ENCODE measurements around the gene PROKR1. TPM values are rescaled to one million over a fixed set of nuclear protein-coding genes. Genes with fewer than 3 reads are reported as not detected.

The PROKR1 gene
- total RNA-seq, 2 donors from 2014 or later: not detected

DNA sequence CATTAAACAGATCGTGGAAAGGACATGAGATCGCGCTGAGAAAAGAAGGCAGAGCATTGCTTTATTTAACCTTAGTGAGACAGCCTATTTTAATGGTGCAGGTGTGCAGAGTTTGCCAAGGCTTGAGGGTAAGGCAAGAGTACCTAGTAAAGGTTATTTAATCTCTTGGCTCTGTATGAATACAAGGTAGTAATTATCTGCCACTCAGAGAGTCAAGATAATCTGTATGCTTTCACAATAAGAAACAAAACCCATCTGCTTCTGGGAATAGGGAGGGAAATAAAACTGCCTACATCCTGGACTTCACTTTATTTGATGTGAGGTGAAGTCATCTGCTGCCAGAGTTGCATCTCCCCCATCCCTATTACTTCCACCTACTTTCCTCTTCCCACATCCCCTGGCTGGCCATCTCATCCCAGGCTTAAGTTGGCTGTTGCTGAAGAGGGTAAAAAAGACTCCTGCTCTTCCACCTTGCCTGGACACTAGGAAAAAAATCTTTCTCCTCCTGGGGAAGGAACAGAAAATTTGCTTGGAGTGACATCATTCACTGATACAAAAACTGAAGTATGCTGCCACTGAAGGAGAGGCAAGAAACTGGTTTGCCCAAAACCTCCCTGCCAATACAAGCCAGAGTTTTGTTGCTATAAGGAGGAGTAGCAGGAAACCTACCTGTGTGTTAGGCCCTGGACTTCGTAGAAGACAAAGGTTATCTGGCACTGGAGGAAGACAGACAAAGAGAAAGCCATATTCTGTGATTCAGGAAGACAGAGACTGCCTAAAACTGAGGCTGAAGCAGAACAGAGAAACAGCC, 55.4 kb downstream of the PROKR1 start:
- no peaks in the 10 kb centered on the region for H3K36me3 Mint-ChIP-seq (ENCODE audit: low read depth)
- H3K9me3 Mint-ChIP-seq: no peaks in the 10 kb centered on the region
- H3K4me3 Mint-ChIP-seq: no peak overlapping the region
- no peak overlapping the region for H3K27ac Mint-ChIP-seq
- no peaks in the 10 kb centered on the region for H3K4me1 Mint-ChIP-seq
- peaks cover 3% of the 10 kb centered on the region for H3K27me3 Mint-ChIP-seq
- no peak for ATAC-seq (replicated peaks)

DNA sequence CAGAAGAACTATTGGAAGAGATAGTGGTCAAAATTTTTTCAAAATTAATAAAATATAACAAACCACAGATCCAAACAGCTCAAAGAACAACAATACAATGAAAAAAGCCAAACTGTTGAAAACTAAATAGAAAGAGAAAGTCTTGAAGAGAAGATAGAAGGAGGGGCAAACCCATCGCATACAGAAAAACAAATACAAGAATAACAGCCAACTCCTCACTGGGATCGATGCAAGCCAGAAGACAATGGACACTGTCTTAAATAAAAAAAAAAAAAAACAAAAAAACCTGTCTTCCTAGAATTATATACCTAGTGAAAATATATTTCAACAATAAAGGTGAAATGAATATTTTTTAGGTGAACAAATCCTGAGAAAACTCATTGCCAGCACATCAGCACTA, 57.2 kb downstream of the PROKR1 start:
- Mint-ChIP-seq H3K27ac (no peak overlapping the region), H3K27me3 (peaks cover 3% of the 10 kb centered on the region), H3K4me3 (no peak overlapping the region), H3K36me3 (ENCODE audit: low read depth) (no peaks in the 10 kb centered on the region), H3K9me3 (no peaks in the 10 kb centered on the region), H3K4me1 (no peaks in the 10 kb centered on the region)
- ATAC-seq (replicated peaks): no peak

DNA sequence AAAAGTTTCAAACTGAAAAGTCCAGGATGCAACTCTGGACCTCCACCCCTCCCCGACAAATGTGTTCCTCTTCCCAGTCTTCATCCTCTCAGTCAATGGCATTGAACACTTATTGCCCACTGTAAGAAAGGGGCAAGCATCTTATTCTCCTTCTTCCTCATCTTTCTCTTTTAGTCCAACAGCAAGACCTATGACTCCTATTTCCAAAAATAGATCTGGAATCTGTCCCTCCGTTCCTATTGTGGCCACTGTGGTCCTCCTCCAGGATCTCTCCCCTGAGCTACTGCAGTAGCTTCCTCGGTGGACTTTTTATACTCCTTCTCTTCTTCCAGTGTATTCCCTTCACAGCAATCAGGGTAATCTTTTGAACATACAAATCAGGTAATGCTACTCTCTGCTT, 63.3 kb downstream of the PROKR1 start:
- no peak overlapping the region for H3K27ac Mint-ChIP-seq
- no peaks in the 10 kb centered on the region for H3K9me3 Mint-ChIP-seq
- H3K4me3 Mint-ChIP-seq: no peak overlapping the region
- H3K4me1 Mint-ChIP-seq: peaks cover 11% of the 10 kb centered on the region
- no peaks in the 10 kb centered on the region for H3K27me3 Mint-ChIP-seq
- no peak for ATAC-seq (replicated peaks)
- H3K36me3 Mint-ChIP-seq (ENCODE audit: low read depth): no peaks in the 10 kb centered on the region

Other genes starting within 250 kb of the PROKR1 start
- gene FBXO48, start 176.3 kb upstream of the PROKR1 start, total RNA-seq: 1 to 10 TPM; 2.0 to 2.3 TPM
- 1 to 10 TPM; 1.4 to 3.5 TPM for gene APLF, start 176.0 kb upstream of the PROKR1 start, total RNA-seq
- 10 to 100 TPM; 54.0 to 95.9 TPM for gene ARHGAP25, start 91.2 kb downstream of the PROKR1 start, total RNA-seq
- gene BMP10, start 227.8 kb downstream of the PROKR1 start, total RNA-seq: not detected

Measured in activated T-helper 17 cell treated with anti-CD3 and anti-CD28 coated beads, Interleukin-2, amount 50 U/mL, for 72 hours (primary cell).